Right lobe of liver (tissue), 6 donors: ENCODE measurements around the gene C19orf38. TPM values are rescaled to one million over a fixed set of nuclear protein-coding genes. Genes with fewer than 3 reads are reported as not detected.

Experiments
- ATAC-seq, 4 donors: fragments of 200-7000 bp; cut with Tn5 transposase; one replicate each; pipeline ENCODE4 v1.9.1; 2020; ENCODE audit warnings: mild to moderate bottlenecking in 4 of 4, moderate library complexity in 4 of 4
- DNase-seq, 3 donors: peaks; one replicate each; pipeline ENCODE4 v3.0.0-alpha.2; 2020
- H3K27ac ChIP-seq, 3 donors: fragments of 200-600 bp; one replicate each; pipeline ENCODE4 v1.8.0; 2022
- H3K27me3 ChIP-seq, 2 donors: fragments of 200-600 bp; one replicate each; pipeline ENCODE4 v1.8.0; 2022
- H3K36me3 ChIP-seq, 4 donors: fragments of 200-600 bp; sonication (generic) in 1 of 4; one replicate each; pipeline versions ENCODE4 v1.5.1 to v1.8.0; 2017 to 2022; ENCODE audit warnings: control low read depth in 1 of 4
- H3K4me1 ChIP-seq, 4 donors: fragments of 200-600 bp; sonication (generic) in 1 of 4; one replicate each; pipeline versions ENCODE4 v1.5.1 to v1.8.0; 2017 to 2022; ENCODE audit warnings: control low read depth in 1 of 4
- H3K4me3 ChIP-seq, 3 donors: fragments of 200-600 bp; one replicate each; pipeline ENCODE4 v1.8.0; 2022
- H3K9me3 ChIP-seq, 4 donors: fragments of 200-600 bp; sonication (generic) in 1 of 4; one replicate each; pipeline versions ENCODE4 v1.5.1 to v1.8.0; 2017 to 2022; ENCODE audit warnings: control low read depth in 1 of 4
- CTCF ChIP-seq, 4 donors: fragments of 200-600 bp in 3 of 4; fragments of 450-650 bp in 1 of 4; IDR thresholded peaks; one replicate each; pipeline versions ENCODE4 v1.5.1 to v1.8.0; 2016 to 2022; ENCODE audit warnings: antibody characterized with exemption in 4 of 4, mild to moderate bottlenecking in 2 of 4
- POLR2A ChIP-seq: fragments of 450-650 bp; IDR thresholded peaks from one replicate; pipeline ENCODE4 v1.6.1; 2017; ENCODE audit warnings: antibody characterized with exemption, mild to moderate bottlenecking
- WGBS: methylation state at CpG from one replicate; pipeline ENCODE4 v1.1.6; 2018; ENCODE audit warnings: low coverage, low lambda C conversion rate; ENCODE audit not compliant: insufficient coverage; ENCODE audit errors: missing lambda C conversion rate; 5-methylcytosine and 5-hydroxymethylcytosine counted together
- intact Hi-C, 2 donors: fragments of 100-400 bp; cut with DNase I; formaldehyde crosslinking; loops; one replicate each; pipeline versions ENCODE4 v1.11.2 to v1.14.1; 2022
- total RNA-seq, 6 experiments: library from RNA; depleted of rRNA in 2 of 6; stranded (reverse); fragments of >200 nt in 2 of 6; fragmentation: NEBNext Ultra II Directional in 3 of 6; extraction: Animal tissue kit (Norgen Biotek cat#: 25700) in 3 of 6; gene quantifications; one replicate each; pipeline versions ENCODE4 v1.1.0 to v1.2.4, GENCODE V29; 2016 to 2023
- donor health status: DM: no; HTN: yes; CAD: no.
- donor health status: DM: no; HTN: no; CAD: no.
- donor health status: DM: no; HTN: no; CAD: no.
- donor health status: DM: no; HTN: yes; CAD: no.
- donor health status: DM: no; HTN: yes; CAD: no.

The C19orf38 gene
- total RNA-seq, 6 experiments from 2014 or later = 0.58 to 2.7 (median 1.4) TPM

- peak; percentile 91 to 98 (median 96) for ATAC-seq
- 25% methylated on average over 2 of the region's 10 CpGs for WGBS
- TF ChIP-seq POLR2A (no peak), CTCF (IDR thresholded peaks at IDR 0.05) (no peak)
- no peak overlapping the region for H3K4me3 ChIP-seq
- H3K27ac ChIP-seq = peak overlapping the region in 1 of 3 donors; percentile 49
- DNase-seq = peak; percentile 85 to 91 (median 90)
- H3K36me3 ChIP-seq = no peaks in the 10 kb centered on the region
- H3K4me1 ChIP-seq = peaks cover 0 to 20% (median 4%) of the 10 kb centered on the region in 4 donors
- no peaks in the 10 kb centered on the region for H3K9me3 ChIP-seq
- intact Hi-C loops = no loop called here
- H3K27me3 ChIP-seq = no peaks in the 10 kb centered on the region
These were observed 51.0 kb downstream of the C19orf38 start for GRCh38 chr19:10899151-10899653.

- no peak for DNase-seq
- intact Hi-C loops = no loop called here
- no peak for TF ChIP-seq POLR2A
- TF ChIP-seq CTCF (IDR thresholded peaks at IDR 0.05) = no peak
- H3K4me3 ChIP-seq = no peak overlapping the region
- H3K36me3 ChIP-seq = peaks cover 0 to 35% (median 4%) of the 10 kb centered on the region in 4 donors
- H3K9me3 ChIP-seq = no peaks in the 10 kb centered on the region
- WGBS = 92% methylated on average over 7 of the region's 14 CpGs
- no peaks in the 10 kb centered on the region for H3K4me1 ChIP-seq
- no peak overlapping the region for H3K27ac ChIP-seq
- H3K27me3 ChIP-seq = no peaks in the 10 kb centered on the region
- no peak for ATAC-seq
These were observed 59.7 kb downstream of the C19orf38 start for GRCh38 chr19:10907925-10908324.

GRCh38 chr19:10908380-10908960 is 60.3 kb downstream of the C19orf38 start:
- ATAC-seq (no peak), DNase-seq (no peak)
- Histone ChIP-seq H3K27me3 (no peaks in the 10 kb centered on the region), H3K9me3 (no peaks in the 10 kb centered on the region), H3K36me3 (peaks cover 0 to 35% (median 4%) of the 10 kb centered on the region in 4 donors), H3K27ac (no peak overlapping the region), H3K4me1 (no peaks in the 10 kb centered on the region), H3K4me3 (no peak overlapping the region)
- TF ChIP-seq CTCF (IDR thresholded peaks at IDR 0.05) (no peak), POLR2A (no peak)
- 100% methylated on average over 7 of the region's 17 CpGs for WGBS
- intact Hi-C loops = no loop called here

GRCh38 chr19:10911579-10912363 is 63.6 kb downstream of the C19orf38 start:
- TF ChIP-seq POLR2A (no peak), CTCF (IDR thresholded peaks at IDR 0.05) (no peak)
- no peaks in the 10 kb centered on the region for H3K9me3 ChIP-seq
- ATAC-seq (no peak), DNase-seq (peak in 1 of 3 donors; percentile 38)
- H3K4me1 ChIP-seq = no peaks in the 10 kb centered on the region
- H3K4me3 ChIP-seq = no peak overlapping the region
- WGBS = 91% methylated on average over 4 of the region's 31 CpGs
- no peaks in the 10 kb centered on the region for H3K27me3 ChIP-seq
- peaks cover 0 to 38% (median 4%) of the 10 kb centered on the region in 4 donors for H3K36me3 ChIP-seq
- intact Hi-C loops = no loop called here
- H3K27ac ChIP-seq = no peak overlapping the region
